AG04449 (cell line): ENCODE data around the gene DUSP9.
"Not testable (repeated sequence)": the region's sequence is repeated elsewhere in the genome, so short reads cannot be mapped to it uniquely, and the experiment has no call there.

Experiments
- CTCF ChIA-PET: fragments of 350-600 bp; formaldehyde crosslinking; extraction: SDS; loops from one replicate; lab custom pipeline; 2021; ENCODE audit warnings: antibody characterized with exemption; lab: Yijun Ruan, JAX
- POLR2A ChIA-PET: fragments of 400-600, 350-600 bp; formaldehyde crosslinking; extraction: SDS; loops from one replicate; lab custom pipeline; 2020; ENCODE audit warnings: antibody characterized with exemption, inconsistent platforms; lab: Yijun Ruan, JAX
- DNase-seq: peaks from one replicate; pipeline ENCODE4 v3.0.0-alpha.2; 2010; ENCODE audit warnings: low read depth, low spot score
- H3K4me3 ChIP-seq: 2 replicates; pipeline ENCODE4 v1.5.1; 2011; ENCODE audit warnings: low read depth, mild to moderate bottlenecking, control low read depth, low read length
- TF ChIP-seq, protein P1 (sequence below): IDR thresholded peaks from one replicate; pipeline ENCODE4 v1.5.1; 2011; ENCODE audit warnings: mild to moderate bottlenecking, moderate library complexity, low read length, control low read depth, inconsistent platforms; ENCODE audit not compliant: insufficient read depth; ENCODE audit errors: missing control alignments

Gene DUSP9

DNA sequence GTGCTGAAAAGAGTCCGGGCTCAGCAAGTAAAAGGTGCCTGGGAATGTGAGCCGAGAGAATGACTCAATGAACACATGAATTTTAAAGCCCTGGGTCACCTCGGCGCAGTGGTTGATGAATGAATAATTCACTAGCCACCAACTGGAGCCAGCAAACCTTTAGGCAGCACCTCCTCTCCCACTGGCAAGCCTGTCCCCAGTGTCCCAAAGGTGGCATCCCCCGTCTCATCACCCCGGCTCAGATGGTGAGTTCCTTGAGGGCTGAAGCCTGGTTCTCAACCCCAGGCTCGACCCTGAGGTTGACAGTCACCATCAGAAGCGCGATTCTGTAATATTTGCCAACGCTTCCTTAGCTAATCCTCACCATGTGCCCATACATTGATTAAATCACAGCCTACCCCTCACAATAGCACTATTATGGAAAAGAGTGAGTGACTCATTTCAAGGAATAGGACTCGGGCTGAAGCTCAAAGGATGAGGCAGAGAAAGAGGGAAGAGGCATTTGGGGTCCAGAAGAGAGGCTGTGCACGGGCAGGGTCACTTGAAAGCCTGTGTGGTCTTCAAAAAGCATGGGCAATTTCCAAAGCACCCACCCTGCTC lies 45.4 kb upstream of the DUSP9 start:
- no peak overlapping the region for H3K4me3 ChIP-seq
- ChIA-PET CTCF (interaction anchor here (0.8 to 3.4 kb wide), 2 partner anchors 8 to 66 kb away, joined by 5 to 37 read pairs; no protein-coding TSS in a partner anchor), POLR2A (no interaction called here)
- no peak for DNase-seq
- TF ChIP-seq, protein P1, sequence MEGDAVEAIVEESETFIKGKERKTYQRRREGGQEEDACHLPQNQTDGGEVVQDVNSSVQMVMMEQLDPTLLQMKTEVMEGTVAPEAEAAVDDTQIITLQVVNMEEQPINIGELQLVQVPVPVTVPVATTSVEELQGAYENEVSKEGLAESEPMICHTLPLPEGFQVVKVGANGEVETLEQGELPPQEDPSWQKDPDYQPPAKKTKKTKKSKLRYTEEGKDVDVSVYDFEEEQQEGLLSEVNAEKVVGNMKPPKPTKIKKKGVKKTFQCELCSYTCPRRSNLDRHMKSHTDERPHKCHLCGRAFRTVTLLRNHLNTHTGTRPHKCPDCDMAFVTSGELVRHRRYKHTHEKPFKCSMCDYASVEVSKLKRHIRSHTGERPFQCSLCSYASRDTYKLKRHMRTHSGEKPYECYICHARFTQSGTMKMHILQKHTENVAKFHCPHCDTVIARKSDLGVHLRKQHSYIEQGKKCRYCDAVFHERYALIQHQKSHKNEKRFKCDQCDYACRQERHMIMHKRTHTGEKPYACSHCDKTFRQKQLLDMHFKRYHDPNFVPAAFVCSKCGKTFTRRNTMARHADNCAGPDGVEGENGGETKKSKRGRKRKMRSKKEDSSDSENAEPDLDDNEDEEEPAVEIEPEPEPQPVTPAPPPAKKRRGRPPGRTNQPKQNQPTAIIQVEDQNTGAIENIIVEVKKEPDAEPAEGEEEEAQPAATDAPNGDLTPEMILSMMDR = no peak

DNA sequence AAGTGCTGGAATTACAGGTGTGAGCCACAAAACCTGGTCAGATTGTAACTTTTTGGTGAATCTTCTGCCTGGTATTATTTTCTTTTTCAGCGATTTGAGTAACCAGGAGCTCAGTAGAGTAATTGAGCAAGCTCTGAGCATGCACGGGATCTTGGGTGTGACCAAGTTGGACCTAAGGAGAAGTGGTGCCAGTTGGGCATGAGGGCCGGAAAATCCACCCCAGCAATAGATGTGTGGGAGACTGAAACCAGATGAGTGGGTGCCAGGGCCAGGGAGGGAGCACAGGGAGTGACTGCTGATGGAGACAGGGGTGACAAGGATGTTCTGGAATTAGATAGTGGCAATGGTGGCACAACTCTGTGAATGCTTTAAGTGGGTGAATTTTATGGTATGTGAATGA lies 44.4 kb upstream of the DUSP9 start:
- TF ChIP-seq, protein P1 = no peak
- no peak for DNase-seq
- no peak overlapping the region for H3K4me3 ChIP-seq
- ChIA-PET POLR2A (no interaction called here), CTCF (no interaction called here)

DNA sequence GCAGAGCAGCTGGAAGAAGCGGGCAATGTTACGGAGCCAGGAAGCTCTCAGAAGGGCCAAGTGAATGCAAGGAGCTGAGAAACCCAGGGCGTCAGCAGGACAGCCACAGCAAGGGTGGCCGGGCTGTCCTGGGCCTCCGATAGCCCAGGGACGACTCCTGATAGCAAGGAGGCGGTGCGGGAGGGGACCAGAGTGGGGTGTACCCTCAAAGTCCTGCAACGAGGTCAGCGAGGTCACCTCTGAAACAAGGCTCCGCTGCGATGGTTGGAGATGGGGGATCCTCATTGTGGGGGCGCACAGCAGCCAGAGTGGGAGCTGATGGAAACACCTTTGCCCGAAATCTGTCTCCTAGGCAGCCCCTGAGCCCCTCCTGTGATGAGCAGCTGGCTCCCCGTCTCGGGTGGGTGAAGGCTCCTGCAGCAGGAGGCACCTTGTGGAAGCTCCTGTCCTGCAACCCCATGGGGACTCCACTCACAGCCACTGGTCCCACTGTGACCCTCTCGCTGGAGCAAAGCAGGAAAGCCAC lies 43.8 kb upstream of the DUSP9 start:
- CTCF ChIA-PET = no interaction called here
- TF ChIP-seq, protein P1 = no peak
- POLR2A ChIA-PET = no interaction called here
- DNase-seq = no peak
- no peak overlapping the region for H3K4me3 ChIP-seq

DNA sequence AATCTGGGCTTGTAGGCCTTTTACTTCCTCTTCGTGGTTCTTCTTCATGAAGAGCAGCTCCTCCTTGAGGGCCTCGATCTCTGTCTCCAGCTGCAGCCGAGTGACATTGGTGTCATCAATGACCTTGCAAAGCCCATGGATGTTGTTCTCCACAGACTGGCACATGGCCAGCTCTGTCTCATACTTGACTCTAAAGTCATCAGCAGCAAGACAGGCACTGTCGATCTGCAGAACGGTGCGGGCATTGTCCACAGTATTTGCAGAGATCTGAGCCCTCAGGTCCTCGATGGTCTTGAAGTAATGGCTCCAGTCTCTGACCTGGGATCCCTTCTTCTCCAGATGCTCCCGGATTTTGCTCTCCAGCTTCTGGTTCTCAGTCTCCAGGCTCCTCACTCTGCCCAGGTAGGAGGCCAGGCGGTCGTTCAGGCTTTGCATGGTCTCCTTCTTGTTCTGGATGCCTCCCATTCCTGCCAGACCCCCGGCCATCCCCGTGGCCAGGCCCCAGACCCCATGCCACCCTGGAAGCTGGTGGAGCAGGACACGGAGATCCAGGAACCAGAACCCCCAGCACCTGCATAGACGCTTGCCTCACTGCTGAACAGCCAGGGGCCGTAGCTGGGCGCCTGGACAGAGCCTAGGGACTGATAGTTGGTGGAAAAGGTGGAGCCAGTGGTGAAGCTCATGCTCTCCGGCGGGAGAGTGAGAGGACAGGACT lies 42.2 kb upstream of the DUSP9 start:
- H3K4me3 ChIP-seq, POLR2A ChIA-PET, DNase-seq: not testable (repeated sequence)
- CTCF ChIA-PET = interaction anchor here (1.0 to 2.1 kb wide), 4 partner anchors 9 to 103 kb away, joined by 3 to 8 read pairs (median 4); no protein-coding TSS in a partner anchor

DNA sequence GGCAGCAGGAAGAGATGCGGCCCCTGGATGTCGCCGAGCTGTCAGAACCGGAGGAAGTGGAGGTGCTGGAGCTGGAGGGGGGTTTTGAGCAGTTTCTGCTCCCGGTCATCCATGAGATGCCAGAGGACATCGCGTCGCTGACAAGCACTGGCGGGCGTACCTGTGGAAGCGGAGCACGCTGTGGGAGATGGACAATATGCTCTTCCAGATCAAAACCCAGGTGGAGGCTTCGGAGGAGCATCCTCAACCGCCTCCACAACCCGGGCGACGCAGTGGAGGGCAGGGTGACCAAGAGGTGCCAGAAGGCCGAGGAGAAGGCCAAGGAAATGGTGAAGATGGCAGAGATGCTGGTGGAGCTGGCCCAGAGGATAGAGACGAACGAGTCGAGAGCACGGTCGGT lies 40.5 kb upstream of the DUSP9 start:
- CTCF ChIA-PET = interaction anchor here (0.9 to 1.1 kb wide), 3 partner anchors 9 to 30 kb away, joined by 3 to 4 read pairs (median 3); no protein-coding TSS in a partner anchor
- H3K4me3 ChIP-seq = no peak overlapping the region
- POLR2A ChIA-PET = no interaction called here
- TF ChIP-seq, protein P1 = no peak
- DNase-seq = no peak

DNA sequence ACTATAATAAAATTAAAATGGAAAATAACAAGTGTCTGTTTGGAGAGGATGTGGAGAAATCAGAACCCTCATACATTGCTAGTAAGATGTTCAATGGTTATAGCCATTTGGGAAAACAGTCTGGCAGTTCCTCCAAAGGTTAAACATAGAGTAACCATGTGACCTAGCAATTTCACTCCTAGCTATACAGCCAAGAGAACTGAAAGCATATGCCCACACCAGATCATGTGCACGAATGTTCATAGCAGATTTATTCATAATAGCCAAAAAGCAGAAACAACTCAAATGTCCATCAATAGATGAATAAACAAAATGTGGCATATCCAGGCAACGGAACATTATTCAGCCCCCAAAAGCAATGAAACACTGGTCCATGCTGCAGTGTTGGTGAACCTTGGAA lies 38.6 kb upstream of the DUSP9 start:
- H3K4me3 ChIP-seq = no peak overlapping the region
- DNase-seq = no peak
- TF ChIP-seq, protein P1 = no peak
- ChIA-PET CTCF (interaction anchor here (1.4 to 1.7 kb wide), 5 partner anchors 46 to 69 kb away, joined by 3 to 11 read pairs (median 5); no protein-coding TSS in a partner anchor), POLR2A (no interaction called here)
